ENCODE measurements around the gene C6orf136. TPM values are rescaled to one million over a fixed set of nuclear protein-coding genes. Genes with fewer than 3 reads are reported as not detected.
A peak's percentile ranks its signal among the peaks of the same experiment; 100 is the strongest.

C6orf136 gene
- total RNA-seq, 4 donors from 2014 or later = 10.8 to 19.6 (median 16.6) TPM

DNA sequence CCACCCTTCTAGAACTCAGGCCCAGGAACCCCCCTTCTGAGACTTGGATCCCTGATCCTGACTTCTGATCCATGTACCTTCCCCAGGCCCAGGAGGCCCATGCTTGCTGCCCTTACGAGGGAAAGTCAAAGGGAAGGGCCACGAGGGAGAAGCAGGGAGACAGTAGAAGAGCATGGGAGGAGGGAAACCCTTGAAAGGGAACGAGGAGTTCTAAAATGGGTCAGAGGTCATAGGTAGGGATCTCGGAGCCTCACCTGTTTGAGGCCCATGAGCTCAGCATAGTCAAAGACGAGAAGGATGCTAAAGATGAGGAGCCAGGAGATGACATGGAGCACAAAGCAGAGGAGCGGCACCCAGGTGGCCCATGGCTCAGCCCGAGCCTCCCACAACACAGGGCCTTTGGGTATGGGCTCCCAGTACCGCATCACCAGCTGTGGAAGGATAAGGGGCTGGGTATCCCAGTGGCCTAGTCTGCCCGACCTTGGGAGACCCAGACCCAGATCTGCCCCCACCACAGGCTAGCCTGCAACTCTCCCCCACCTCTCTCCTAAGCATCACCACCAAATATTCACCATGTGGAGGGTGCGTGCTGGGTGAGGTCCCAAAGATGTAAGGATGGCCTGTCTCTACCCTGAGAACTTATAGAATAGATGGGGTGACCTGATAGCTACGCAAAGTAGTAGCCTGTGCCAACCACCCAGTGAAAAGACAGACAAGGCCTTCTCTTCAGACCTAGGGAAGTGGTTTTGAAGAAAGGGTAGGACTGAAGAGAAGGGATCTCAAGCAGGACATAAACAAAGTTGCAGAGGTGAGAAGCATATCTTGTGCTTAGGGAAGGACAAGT lies 42.3 kb downstream of the C6orf136 start:
- no peaks in the 10 kb centered on the region for H3K36me3 ChIP-seq
- 81% methylated on average over 6 of the region's 11 CpGs; no CpG with 5 or more reads in 1 of the 2 donors for WGBS, 2 donors (ENCODE audit: low coverage in 1 of 2)
- peaks cover 4 to 56% (median 36%) of the 10 kb centered on the region in 3 donors for H3K4me1 ChIP-seq
- H3K9me3 ChIP-seq = no peaks in the 10 kb centered on the region
- H3K27me3 ChIP-seq = no peaks in the 10 kb centered on the region
- TF ChIP-seq, protein P1, sequence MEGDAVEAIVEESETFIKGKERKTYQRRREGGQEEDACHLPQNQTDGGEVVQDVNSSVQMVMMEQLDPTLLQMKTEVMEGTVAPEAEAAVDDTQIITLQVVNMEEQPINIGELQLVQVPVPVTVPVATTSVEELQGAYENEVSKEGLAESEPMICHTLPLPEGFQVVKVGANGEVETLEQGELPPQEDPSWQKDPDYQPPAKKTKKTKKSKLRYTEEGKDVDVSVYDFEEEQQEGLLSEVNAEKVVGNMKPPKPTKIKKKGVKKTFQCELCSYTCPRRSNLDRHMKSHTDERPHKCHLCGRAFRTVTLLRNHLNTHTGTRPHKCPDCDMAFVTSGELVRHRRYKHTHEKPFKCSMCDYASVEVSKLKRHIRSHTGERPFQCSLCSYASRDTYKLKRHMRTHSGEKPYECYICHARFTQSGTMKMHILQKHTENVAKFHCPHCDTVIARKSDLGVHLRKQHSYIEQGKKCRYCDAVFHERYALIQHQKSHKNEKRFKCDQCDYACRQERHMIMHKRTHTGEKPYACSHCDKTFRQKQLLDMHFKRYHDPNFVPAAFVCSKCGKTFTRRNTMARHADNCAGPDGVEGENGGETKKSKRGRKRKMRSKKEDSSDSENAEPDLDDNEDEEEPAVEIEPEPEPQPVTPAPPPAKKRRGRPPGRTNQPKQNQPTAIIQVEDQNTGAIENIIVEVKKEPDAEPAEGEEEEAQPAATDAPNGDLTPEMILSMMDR (IDR thresholded peaks at IDR 0.05) = no peak
- TF ChIP-seq POLR2A (IDR thresholded peaks at IDR 0.05) (no peak), POLR2AphosphoS5 (IDR thresholded peaks at IDR 0.05) (no peak)
- no peak for ATAC-seq
- peak overlapping the region; percentile 92 to 100 (median 98) for H3K27ac ChIP-seq
- H3K4me3 ChIP-seq = peak overlapping the region in 1 of 2 donors; percentile 92

DNA sequence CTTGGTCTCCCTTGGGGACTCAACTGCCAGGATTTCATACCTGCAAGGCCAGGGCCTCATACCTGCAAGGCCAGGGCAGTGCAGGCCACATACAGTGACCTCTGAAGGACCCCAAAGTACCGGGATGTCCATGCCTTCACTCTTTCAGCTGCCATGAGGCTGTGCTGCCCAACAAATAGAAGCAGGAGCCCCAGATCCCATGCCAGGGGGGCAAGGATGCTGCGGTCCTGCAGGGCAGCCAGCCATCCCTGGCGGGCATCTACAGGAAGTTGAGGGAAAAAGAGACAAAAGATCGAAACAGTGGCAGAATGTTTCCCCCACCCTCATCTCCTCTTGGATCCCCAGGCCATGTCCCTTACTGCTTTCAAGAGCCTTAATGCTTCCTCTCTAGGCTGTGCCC lies 43.1 kb downstream of the C6orf136 start:
- Histone ChIP-seq H3K4me3 (peak overlapping the region; percentile 68 to 80), H3K27me3 (no peaks in the 10 kb centered on the region), H3K4me1 (peaks cover 4 to 49% (median 36%) of the 10 kb centered on the region in 3 donors), H3K27ac (peak overlapping the region; percentile 70 to 100 (median 95)), H3K9me3 (no peaks in the 10 kb centered on the region), H3K36me3 (no peaks in the 10 kb centered on the region)
- ATAC-seq = no peak
- TF ChIP-seq, protein P1 (IDR thresholded peaks at IDR 0.05) = peak in 1 of 4 experiments; percentile 7
- no peak for TF ChIP-seq EP300 (IDR thresholded peaks at IDR 0.05)
- WGBS, 2 donors (ENCODE audit: low coverage in 1 of 2) = 0 to 10% methylated on average over 1 to 4 of the region's 4 CpGs

DNA sequence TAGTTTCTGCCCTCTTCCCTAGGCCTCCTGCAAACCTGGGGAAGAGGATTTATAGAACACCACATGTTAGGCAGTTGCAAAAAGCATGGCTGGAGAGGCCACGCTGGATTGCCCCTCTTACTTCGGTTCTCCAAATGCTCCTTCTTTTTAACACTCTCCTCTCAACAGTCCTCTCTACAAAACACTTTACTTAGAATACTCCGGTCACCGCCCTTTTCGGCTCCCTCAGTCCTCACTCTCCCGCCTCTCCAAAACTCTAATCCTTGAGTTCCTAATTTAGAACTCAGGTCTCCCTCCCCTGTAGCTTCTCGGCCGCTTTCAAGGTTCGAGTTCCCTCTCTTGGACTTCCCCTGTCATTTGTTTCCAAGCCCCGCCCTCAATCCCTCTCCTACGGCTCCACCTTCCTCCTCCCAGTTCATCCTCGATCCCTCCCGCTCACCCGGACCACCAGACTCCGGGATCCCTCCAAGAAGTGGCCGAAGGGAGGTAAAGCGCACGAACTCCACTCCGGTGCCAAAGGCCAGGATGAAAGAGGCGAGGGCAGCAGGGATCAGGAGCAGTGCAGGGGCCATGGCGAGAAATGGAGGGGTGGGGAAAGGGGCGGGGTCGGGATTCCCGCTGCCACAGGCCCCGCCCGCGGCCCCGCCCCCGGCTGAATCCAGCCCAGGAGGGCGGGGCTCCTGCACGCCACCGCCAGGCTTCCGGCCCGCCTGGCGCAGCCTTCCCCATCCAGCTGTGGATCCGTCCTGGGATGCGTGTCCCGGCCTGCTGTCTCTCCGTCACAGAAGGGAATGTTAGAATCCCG lies 43.7 kb downstream of the C6orf136 start, which contains the start of gene NRM:
NRM (minus strand) TSS at position 582 of the 805 bp plus-strand sequence; CDS start at position 572, 10 bp downstream.
- 0 to 1% methylated on average over 7 to 12 of the region's 40 CpGs for WGBS, 2 donors (ENCODE audit: low coverage in 1 of 2)
- peak; percentile 27 to 28 for TF ChIP-seq POLR2A (IDR thresholded peaks at IDR 0.05)
- no peak for TF ChIP-seq EP300 (IDR thresholded peaks at IDR 0.05)
- TF ChIP-seq POLR2AphosphoS5 (IDR thresholded peaks at IDR 0.05) = peak; percentile 73
- TF ChIP-seq, protein P1 (IDR thresholded peaks at IDR 0.05) = peak in 1 of 4 experiments; percentile 18
- Histone ChIP-seq H3K27ac (peak within 1 kb of the TSS; percentile 70 to 100 (median 95)), H3K36me3 (no peaks in the 10 kb centered on the region), H3K9me3 (no peaks in the 10 kb centered on the region), H3K4me3 (peak within 1 kb of the TSS; percentile 68 to 80), H3K4me1 (peaks cover 4 to 43% (median 33%) of the 10 kb centered on the region in 3 donors), H3K27me3 (no peaks in the 10 kb centered on the region)
- ATAC-seq = peak; percentile 75

DNA sequence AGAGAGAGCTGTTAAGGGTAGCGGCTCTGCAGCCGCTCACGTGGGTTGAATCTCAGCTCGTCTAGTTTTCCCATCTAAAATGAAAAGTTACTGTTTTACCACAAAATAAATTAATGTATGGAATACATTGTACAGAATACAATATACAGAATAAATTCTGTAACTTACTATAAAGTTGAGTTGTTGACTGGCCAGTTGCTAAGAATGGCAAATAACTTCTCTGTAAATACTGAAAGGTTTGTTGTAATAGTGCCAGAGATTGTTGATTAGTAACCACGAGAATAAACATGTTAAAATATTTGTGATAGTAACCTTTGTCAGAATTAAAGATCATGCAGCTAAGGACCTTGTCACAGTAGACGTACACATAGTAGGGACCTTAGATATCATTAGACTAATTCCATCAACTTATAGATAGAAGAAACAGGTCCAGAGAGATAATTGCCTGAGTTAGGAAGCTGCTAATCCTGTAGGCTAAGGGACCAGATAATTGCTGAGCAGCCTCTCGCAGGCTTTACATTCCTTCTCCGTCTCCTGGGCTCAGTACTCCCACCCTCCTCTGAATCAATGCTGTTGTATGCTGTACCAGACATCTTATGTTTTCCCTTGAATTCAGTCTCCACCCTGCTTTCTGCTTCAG lies 44.4 kb downstream of the C6orf136 start:
- peak overlapping the region; percentile 70 to 100 (median 95) for H3K27ac ChIP-seq
- peaks cover 4 to 39% (median 31%) of the 10 kb centered on the region in 3 donors for H3K4me1 ChIP-seq
- no peaks in the 10 kb centered on the region for H3K36me3 ChIP-seq
- ATAC-seq = no peak
- TF ChIP-seq POLR2A (IDR thresholded peaks at IDR 0.05) (no peak), EP300 (IDR thresholded peaks at IDR 0.05) (no peak), POLR2AphosphoS5 (IDR thresholded peaks at IDR 0.05) (no peak)
- TF ChIP-seq, protein P1 (IDR thresholded peaks at IDR 0.05) = no peak
- H3K4me3 ChIP-seq = peak overlapping the region; percentile 68 to 80
- H3K9me3 ChIP-seq = no peaks in the 10 kb centered on the region
- no peaks in the 10 kb centered on the region for H3K27me3 ChIP-seq
- 6 to 26% methylated on average over 5 to 7 of the region's 8 CpGs for WGBS, 2 donors (ENCODE audit: low coverage in 1 of 2)
